Stimulated activated CD4-positive, alpha-beta T cell treated with anti-CD3 and anti-CD28 coated beads, Interleukin-12 subunit alpha, Interleukin-12 subunit beta, amount 100 ng/mL, for 48 hours (primary cell): Measurements from ENCODE around the gene EPHB1.
"Not testable (repeated sequence)": the region's sequence is repeated elsewhere in the genome, so short reads cannot be mapped to it uniquely, and the experiment has no call there.

Source experiments
- DNase-seq, 3 donors: peaks; one replicate each; pipeline ENCODE4 v3.0.0-alpha.2; 2020; ENCODE audit warnings: low read depth in 2 of 3, low spot score in 1 of 3

The EPHB1 gene

DNA sequence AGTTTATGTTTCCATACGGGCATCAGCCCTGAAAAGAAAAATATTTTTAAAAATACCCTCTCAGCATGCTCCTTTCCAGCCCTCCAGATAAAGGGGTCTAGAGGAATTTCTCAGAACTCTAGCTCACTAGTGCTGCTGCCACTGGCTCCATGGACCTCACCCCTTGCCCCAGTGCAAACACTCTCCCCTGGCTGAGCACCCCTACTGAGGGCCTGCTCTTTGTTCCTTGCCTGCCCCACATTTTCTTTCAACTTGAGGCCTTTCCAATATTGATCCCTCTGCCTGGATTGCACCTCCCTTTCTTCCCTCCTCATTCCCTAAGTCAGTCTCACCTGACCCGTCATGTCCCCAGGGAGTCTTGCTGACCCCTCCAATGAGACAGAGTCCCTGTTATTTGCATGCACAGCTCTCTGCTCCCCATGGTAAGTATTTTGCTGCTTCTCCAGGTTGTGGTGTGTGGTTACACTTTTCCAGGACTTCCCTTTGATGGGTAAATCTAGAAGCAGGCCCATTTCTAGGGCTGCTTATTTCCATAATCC is 196.5 kb downstream of the EPHB1 start:
- no peak for DNase-seq

- DNase-seq, result no peak
Observed at GRCh38 chr3:134992180-134992579, 197.1 kb downstream of the EPHB1 start.

DNA sequence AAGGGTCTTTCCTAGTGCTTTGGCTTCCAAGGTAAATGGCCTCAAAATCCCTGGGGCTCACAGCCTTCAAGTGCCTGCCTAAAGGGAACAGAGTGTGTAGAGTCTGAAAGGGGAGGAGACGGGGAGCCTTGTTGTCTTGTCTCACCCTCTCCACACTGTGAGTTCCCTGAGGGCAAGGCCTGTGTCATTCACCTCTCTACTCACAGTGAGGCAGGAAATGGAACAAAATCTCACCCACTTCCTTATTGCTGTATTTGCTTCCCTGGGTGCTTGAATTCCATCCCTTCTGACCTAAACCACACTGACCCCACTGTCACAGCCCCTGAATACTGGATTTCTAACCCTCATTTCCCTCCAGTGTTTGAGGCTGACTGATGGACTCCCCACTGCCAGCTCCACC is 197.5 kb downstream of the EPHB1 start:
- DNase-seq, result no peak

DNA sequence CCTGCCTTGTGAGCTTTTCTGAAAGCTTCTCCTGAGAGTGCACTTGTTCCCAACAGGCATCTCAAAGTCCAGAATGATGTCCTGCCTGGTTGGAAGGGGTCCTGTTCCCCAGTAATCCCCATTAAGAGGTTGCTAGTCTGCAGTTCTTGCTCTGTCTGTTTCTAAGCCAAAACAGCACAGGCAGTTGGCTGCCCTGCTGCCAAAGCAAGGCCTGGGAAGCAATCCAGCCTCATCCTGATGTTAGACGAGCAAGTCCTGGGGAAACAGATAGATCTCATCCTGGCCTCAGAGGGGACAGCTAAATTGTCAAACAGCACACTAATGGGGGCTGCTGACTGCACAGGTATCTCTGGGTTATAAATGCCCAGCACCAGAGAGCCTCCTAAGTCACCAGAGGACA is 198.0 kb downstream of the EPHB1 start:
- no peak for DNase-seq

DNA sequence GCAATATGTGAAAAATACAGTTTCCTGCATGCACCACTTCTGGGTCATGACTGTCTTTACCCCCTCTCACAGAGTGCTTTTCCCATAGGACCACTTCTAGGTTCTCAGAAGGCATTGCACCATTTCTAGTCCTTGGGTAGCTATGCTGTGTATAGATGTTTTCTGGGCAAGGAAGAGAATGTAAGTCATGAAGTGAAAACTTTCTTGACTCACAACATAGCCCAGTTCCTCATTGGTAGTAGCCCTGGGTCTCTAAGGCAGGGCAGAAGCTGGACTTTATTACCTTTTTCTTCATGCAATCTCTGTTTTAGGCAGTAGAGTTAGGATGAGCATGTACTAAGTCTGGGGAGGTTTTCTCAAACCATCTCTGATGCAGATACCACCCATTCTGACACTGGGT is 203.1 kb downstream of the EPHB1 start:
- no peak for DNase-seq

DNA sequence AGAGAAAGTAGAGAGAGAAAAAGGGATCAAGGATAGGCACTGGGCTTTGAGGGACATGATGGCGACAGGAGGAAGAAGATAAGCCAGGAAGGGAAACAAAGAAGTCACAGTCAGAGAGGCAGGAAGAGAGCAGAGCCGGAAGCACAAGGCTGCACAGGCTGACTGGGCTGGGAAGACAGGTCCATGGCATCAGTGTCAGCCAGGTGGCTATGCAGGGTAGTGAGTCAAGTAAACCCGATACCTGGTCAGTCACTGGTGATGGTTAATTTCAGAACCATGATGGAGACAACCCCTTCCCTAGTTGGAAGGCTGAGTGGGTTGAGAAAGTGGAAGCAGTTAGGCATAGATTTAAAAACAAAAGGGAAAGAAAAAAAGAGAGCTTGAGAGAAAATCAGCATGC is 203.8 kb downstream of the EPHB1 start:
- DNase-seq, result no peak

- no peak for DNase-seq
Observed at GRCh38 chr3:135000465-135000864, 205.4 kb downstream of the EPHB1 start.

DNA sequence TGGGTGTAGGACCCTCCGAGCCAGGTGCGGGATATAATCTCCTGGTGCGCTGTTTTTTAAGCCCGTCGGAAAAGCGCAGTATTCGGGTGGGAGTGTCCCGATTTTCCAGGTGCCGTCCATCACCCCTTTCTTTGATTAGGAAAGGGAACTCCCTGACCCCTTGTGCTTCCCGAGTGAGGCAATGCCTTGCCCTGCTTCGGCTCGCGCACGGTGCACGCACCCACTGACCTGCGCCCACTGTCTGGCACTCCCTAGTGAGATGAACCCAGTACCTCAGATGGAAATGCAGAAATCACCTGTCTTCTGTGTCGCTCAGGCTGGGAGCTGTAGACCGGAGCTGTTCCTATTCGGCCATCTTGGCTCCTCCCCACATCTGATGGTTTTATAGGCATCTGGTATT is 210.6 kb downstream of the EPHB1 start:
- DNase-seq, result not testable (repeated sequence)

DNA sequence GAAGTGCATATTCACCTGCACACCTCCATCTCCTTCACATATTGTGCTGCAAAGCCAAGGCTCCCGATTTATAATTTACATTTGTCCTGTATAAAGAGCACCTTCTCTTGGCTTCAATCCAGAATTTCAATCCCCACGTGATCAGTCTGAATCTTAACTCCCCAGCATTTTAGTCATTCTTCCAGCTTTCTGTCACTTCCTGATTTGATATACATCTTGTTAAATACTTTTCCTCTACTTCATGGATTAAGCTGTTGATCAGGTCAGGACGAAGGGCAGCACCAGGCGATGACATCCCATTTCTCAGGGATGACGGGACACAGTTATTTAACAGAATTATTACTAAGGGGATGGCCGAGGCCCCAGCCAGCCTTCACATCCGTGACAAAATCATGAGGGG is 212.5 kb downstream of the EPHB1 start:
- DNase-seq, result no peak

DNA sequence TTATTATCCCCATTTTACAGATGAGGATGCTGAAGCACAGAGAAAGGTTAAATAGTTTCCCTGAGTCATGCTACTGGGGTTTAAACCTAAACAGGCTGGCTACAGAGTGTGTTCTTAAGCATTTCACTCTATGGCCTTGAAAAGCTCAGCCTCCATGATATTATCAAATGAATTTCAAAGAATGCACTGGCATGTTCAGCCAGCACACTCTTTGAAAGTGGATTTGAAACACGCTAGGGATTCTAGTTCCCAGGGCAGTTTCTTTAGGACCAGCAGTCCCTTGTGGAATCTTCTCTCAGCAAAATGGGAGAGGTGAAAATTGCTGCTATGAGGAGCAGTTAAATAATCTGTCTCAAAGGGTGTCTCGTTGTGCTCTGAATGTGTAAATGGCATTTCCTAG is 213.3 kb downstream of the EPHB1 start:
- DNase-seq, result no peak

DNA sequence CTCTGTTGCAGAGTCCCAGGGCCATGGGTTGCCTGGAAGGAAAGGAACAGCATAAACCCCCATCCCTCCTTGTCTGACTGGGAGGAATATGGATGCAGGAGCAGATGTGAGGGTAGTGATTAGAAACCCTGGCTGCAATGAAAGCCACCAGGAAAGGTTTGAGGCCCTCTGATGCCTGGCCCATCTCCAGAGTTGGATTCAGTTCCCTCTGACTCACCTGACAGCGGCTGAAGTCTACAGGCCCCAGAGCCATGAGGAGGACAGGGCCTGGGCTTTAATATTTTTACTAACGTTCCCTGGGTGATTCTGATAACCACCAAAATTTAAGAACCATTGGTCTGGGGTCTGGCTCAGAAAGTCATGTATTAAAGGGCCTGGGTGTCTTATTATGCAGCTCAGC is 214.0 kb downstream of the EPHB1 start:
- DNase-seq, result no peak

DNA sequence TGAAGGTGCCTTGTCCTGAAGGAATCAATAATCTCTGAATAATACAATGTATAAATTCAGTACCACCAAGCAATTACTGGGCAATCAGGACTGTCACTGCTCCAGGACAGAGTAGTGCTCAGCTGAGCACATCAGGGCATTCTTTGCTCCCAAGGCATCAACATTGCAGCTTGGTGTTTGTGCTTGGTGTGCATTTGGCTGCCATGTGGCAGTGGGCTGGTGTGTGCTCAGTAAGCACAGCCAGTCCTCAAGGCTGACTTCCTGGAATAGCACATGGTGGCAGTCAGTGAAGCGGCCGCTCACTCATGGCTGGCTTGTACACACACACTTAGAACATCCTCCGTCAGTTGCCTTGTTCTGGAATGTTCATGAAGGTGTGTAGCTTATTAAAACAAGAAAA is 217.0 kb downstream of the EPHB1 start:
- DNase-seq, result no peak

DNA sequence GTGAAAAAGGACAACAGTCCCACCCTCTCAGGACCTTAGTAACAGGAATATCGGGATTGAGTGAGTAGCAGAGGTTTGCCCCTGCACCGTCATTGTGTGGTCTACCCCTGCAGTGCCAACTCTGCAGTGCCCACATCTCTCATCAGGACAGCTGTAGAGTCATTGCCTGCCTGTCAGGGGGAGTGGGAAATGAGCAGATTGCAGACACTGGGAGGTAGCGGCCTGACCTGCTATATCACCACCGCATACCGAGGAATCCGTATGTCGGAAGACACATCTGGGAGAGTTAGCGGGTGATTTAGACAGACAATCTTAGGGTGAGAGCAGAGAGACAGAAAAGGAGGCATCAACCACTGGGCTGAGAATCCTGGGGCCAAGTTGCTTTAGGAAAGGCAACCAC is 218.1 kb downstream of the EPHB1 start:
- DNase-seq, result no peak

GRCh38 chr3:135014566-135014965 is 219.5 kb downstream of the EPHB1 start:
- no peak for DNase-seq

DNA sequence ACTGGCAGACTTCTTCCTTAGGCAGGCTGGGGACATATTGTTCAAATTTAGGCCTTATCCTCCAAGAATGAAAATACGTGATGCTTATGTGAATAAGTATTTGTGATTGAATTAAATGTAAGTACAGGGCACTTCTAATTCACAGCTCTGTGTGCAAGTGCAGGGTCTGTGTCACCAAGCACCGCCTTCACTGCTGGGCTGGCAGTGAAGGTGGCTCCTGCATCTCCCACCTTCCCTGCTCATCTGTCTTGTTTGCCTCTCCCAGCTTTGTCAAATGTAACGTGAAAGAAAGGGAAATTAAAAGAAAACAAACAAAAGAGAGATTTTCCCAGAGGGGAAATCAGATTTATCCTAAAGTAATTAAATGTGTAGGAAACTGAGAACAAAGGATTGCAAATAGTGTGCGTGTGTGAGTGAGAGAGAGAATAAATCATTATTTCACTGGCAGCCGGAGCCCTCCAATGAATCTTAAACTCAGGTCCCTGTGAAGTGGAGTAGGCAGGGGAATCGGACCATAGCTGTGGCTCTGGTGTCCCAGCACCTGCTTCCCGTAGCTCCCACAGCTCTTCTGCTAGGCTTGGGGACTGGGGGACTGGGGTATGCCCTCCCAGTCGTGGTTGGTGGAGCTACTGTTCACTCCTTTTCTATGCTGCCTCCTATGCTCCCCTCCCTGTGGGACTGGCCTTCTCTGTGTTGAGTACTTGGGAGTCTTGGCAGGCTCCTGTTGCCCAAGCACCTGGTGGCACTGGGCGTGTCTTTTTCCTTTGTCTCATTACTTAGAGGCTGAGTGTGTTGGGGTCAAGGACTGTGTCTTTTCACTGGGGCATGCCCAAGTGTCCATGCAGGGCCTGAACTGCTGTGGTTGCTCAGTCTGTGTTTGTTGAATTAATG is 222.2 kb downstream of the EPHB1 start:
- no peak for DNase-seq

DNA sequence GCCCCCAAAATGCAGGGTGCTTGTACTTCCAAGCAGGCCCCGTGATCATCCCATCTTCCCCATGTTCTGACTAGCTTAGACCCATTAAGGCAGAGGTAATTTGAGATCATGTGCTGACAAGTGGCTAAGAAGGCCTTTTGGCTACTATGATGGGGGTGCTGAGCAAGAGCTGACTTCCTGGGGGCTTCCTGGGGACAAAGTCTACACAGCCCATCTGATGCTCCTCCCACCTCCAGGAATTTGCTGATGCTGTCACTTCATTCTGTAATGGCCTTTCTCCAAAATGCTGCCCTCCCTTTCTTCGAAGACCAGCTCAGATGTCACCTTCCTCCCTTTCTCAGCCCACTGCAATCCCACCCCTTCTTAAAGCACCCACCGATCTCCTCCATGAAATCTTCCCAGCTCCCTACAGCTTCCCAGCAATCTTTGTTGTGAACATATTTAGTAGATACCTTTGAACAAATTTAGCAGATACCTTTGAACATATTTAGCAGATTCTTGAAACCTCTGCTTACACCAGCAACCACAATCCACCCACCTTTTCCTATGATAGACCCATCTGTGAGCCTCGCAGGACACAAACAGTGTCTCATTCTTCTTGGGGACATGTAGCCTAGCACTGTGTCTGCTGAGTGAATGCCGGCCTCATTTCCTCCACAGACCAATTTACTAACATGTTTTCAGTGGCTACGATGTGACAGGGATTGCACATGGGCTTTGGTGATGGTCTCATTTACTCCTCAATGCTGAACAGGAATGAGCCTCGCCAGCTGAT is 223.3 kb downstream of the EPHB1 start:
- DNase-seq, result no peak

GRCh38 chr3:135020181-135020580 is 225.1 kb downstream of the EPHB1 start:
- DNase-seq, result no peak

DNA sequence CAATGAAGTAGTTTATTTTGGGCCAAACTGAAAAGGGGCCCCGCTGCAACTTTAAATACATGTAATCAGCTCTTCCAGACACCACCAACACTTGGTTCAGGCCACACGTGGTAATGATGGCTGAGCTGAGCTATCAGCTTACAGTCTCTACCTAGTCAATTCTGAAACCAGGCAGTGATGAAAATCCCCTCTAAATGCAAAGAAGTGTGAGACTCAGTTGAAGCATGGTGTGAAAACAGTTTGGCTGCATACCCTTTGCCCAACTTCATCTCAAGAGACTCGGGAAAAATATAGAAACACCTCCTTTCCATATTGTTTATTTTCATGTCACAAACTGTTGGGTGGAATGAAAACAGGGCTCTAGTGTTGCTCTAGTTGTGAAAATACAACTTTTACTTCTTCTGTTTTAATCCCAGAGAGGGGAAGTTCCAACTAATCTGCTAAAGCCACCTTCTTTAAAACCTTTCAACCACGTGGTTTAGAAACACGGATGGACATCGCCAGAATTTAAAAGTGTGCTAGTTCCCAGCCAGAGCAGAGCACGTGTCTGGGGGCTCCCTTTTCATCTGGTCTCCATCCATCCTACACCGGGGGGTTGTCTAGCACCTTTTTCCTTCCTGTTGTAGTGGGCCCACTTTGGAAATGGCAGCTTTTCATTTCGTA is 229.1 kb downstream of the EPHB1 start:
- no peak for DNase-seq

GRCh38 chr3:135030768-135031615 is 235.9 kb downstream of the EPHB1 start:
- DNase-seq, result not testable (repeated sequence)

GRCh38 chr3:135033737-135034136 is 238.7 kb downstream of the EPHB1 start:
- DNase-seq, result no peak

- no peak for DNase-seq
Observed at GRCh38 chr3:135034291-135034768, 239.3 kb downstream of the EPHB1 start.
